Liver (tissue), 9 donors: ENCODE measurements around the gene ARHGAP28. TPM values are rescaled to one million over a fixed set of nuclear protein-coding genes. Genes with fewer than 3 reads are reported as not detected.

Experiments used
- DNase-seq: peaks from one replicate; pipeline ENCODE4 v3.0.0-alpha.2; 2017; ENCODE audit warnings: low spot score
- H3K27ac ChIP-seq, 2 donors: one replicate each; pipeline ENCODE4 v1.7.0; 2013; ENCODE audit warnings: inconsistent platforms in 2 of 2, low read length in 2 of 2, control low read depth in 1 of 2, low read depth in 1 of 2, mild to moderate bottlenecking in 1 of 2
- H3K27me3 ChIP-seq, 4 donors: one replicate each; pipeline versions ENCODE4 v1.6.1 to v1.7.0; 2013; ENCODE audit warnings: low read length in 3 of 4, inconsistent platforms in 1 of 4, mild to moderate bottlenecking in 1 of 4, moderate library complexity in 1 of 4; ENCODE audit not compliant: control insufficient read depth in 4 of 4, insufficient read depth in 4 of 4
- H3K36me3 ChIP-seq, 4 donors: one replicate each; pipeline versions ENCODE4 v1.6.1 to v1.7.0; 2013; ENCODE audit warnings: low read length in 3 of 4, mild to moderate bottlenecking in 3 of 4, low read depth in 1 of 4, moderate library complexity in 1 of 4; ENCODE audit not compliant: control insufficient read depth in 4 of 4, insufficient read depth in 3 of 4
- H3K4me1 ChIP-seq, 4 donors: one replicate each; pipeline versions ENCODE4 v1.6.1 to v1.7.0; 2013; ENCODE audit warnings: low read length in 3 of 4, mild to moderate bottlenecking in 3 of 4, moderate library complexity in 1 of 4; ENCODE audit not compliant: control insufficient read depth in 4 of 4, insufficient read depth in 4 of 4
- H3K4me3 ChIP-seq, 3 donors: one replicate each; pipeline versions ENCODE4 v1.6.1 to v1.7.0; 2013; ENCODE audit warnings: low read length in 3 of 3, control low read depth in 1 of 3, low read depth in 1 of 3, mild to moderate bottlenecking in 1 of 3
- H3K9ac ChIP-seq, 2 donors: one replicate each; pipeline ENCODE4 v1.7.0; 2013; ENCODE audit warnings: low read length in 2 of 2, mild to moderate bottlenecking in 2 of 2, moderate library complexity in 2 of 2, control low read depth in 1 of 2, low read depth in 1 of 2
- H3K9me3 ChIP-seq, 4 donors: one replicate each; pipeline versions ENCODE4 v1.6.1 to v1.7.0; 2013; ENCODE audit warnings: low read length in 3 of 4; ENCODE audit not compliant: control insufficient read depth in 4 of 4
- ATF3 ChIP-seq: IDR thresholded peaks from 2 replicates; pipeline ENCODE4 v1.6.1; 2016; ENCODE audit warnings: antibody characterized with exemption
- CTCF ChIP-seq: fragments of 150-350 bp; IDR thresholded peaks from 2 replicates; pipeline ENCODE4 v1.5.1; 2017; ENCODE audit warnings: improper control_type of control experiment, low read depth, low read length; ENCODE audit not compliant: missing input control
- EGR1 ChIP-seq, 2 donors: IDR thresholded peaks; 2 replicates each; pipeline ENCODE4 v1.6.1; 2016 to 2018; ENCODE audit warnings: antibody characterized with exemption in 2 of 2, low read depth in 2 of 2
- FOXA1 ChIP-seq: IDR thresholded peaks from 2 replicates; pipeline ENCODE4 v1.6.1; 2016; ENCODE audit warnings: antibody characterized with exemption
- FOXA2 ChIP-seq: IDR thresholded peaks from 2 replicates; pipeline ENCODE4 v1.6.1; 2016; ENCODE audit warnings: antibody characterized with exemption
- GABPA ChIP-seq, 2 donors: IDR thresholded peaks in 1 of 2; conservative IDR thresholded peaks in 1 of 2; 2 replicates each; pipeline ENCODE4 v1.6.1; 2016; ENCODE audit warnings: antibody characterized with exemption in 2 of 2, mild to moderate bottlenecking in 1 of 2, moderate library complexity in 1 of 2
- HNF4A ChIP-seq, 2 donors: conservative IDR thresholded peaks; 2 replicates each; pipeline ENCODE4 v1.6.1; 2016; ENCODE audit warnings: antibody characterized with exemption in 2 of 2, mild to moderate bottlenecking in 2 of 2
- JUND ChIP-seq, 2 donors: IDR thresholded peaks; 2 replicates each; pipeline ENCODE4 v1.6.1; 2016; ENCODE audit warnings: antibody characterized with exemption in 2 of 2
- MAX ChIP-seq: IDR thresholded peaks from 2 replicates; pipeline ENCODE4 v1.6.1; 2016; ENCODE audit warnings: antibody characterized with exemption
- NR2F2 ChIP-seq: IDR thresholded peaks from 2 replicates; pipeline ENCODE4 v1.6.1; 2016; ENCODE audit warnings: antibody characterized with exemption
- RAD21 ChIP-seq, 2 donors: IDR thresholded peaks; 2 replicates each; pipeline ENCODE4 v1.6.1; 2016; ENCODE audit warnings: antibody characterized with exemption in 2 of 2, mild to moderate bottlenecking in 2 of 2
- REST ChIP-seq: IDR thresholded peaks from 2 replicates; pipeline ENCODE4 v1.6.1; 2016; ENCODE audit warnings: antibody characterized with exemption, mild to moderate bottlenecking
- RXRA ChIP-seq, 2 donors: IDR thresholded peaks; 2 replicates each; pipeline ENCODE4 v1.6.1; 2017 to 2018; ENCODE audit warnings: antibody characterized with exemption in 2 of 2, mild to moderate bottlenecking in 1 of 2
- TAF1 ChIP-seq: conservative IDR thresholded peaks from 2 replicates; pipeline ENCODE4 v1.6.1; 2016; ENCODE audit warnings: antibody characterized with exemption, mild to moderate bottlenecking
- YY1 ChIP-seq: IDR thresholded peaks from 2 replicates; pipeline ENCODE4 v1.6.1; 2016; ENCODE audit warnings: antibody characterized with exemption, mild to moderate bottlenecking
- ZBTB33 ChIP-seq: IDR thresholded peaks from 2 replicates; pipeline ENCODE4 v1.6.1; 2016; ENCODE audit warnings: antibody characterized with exemption
- WGBS: extraction: QIAGEN DNeasy Blood & Tissue Kit; methylation state at CpG from one replicate; pipeline ENCODE4 v1.1.7; 2013; 5-methylcytosine and 5-hydroxymethylcytosine counted together
- polyA plus RNA-seq, 2 donors: library from polyadenylated mRNA; stranded (reverse) in 1 of 2; unstranded in 1 of 2; fragments of 200-250 nt in 1 of 2; fragments of >200 nt in 1 of 2; fragmentation: Nextera tagmentation in 1 of 2; extraction: Ambion mirVana in 1 of 2; gene quantifications; one replicate each; pipeline versions ENCODE4 v1.2.1 to v1.2.3, GENCODE V29; 2013 to 2015
- total RNA-seq, 2 donors: library from RNA; depleted of rRNA; stranded (reverse); fragments of >200 nt; gene quantifications; one replicate each; pipeline ENCODE4 v1.2.3, GENCODE V29; 2014
- donor health status: healthy.
- donor health status: healthy.
- donor health status: healthy.
- donor health status: healthy.
- donor health status: healthy.

The ARHGAP28 gene
- total and polyA plus RNA-seq, 4 donors = 0.14 to 2.1 (median 0.69) TPM

- no peak for TF ChIP-seq REST
- TF ChIP-seq JUND (IDR thresholded peaks at IDR 0.05) = no peak
- no peak for TF ChIP-seq TAF1
- no peak for TF ChIP-seq EGR1 (IDR thresholded peaks at IDR 0.05; ENCODE audit: low read depth in 2 of 2)
- no peak for TF ChIP-seq HNF4A (conservative IDR thresholded peaks at IDR 0.05)
- no peak for TF ChIP-seq FOXA1
Measured at GRCh38 chr18:6886797-6887330, 157.3 kb downstream of the ARHGAP28 start (continued).

GRCh38 chr18:6891788-6892187, 162.3 kb downstream of the ARHGAP28 start:
- Histone ChIP-seq H3K4me3 (no peak overlapping the region), H3K9me3 (no peaks in the 10 kb centered on the region), H3K36me3 (no peaks in the 10 kb centered on the region), H3K9ac (no peak overlapping the region), H3K4me1 (no peaks in the 10 kb centered on the region), H3K27ac (no peak overlapping the region), H3K27me3 (no peaks in the 10 kb centered on the region)
- WGBS = 94% methylated on average over 3 of the region's 3 CpGs
- no peak for DNase-seq
- TF ChIP-seq JUND (IDR thresholded peaks at IDR 0.05) (no peak), TAF1 (no peak), GABPA (IDR thresholded peaks at IDR 0.05 in 1 of 2, conservative IDR thresholded peaks at IDR 0.05 in 1 of 2) (no peak), ATF3 (no peak), RXRA (IDR thresholded peaks at IDR 0.05) (no peak), RAD21 (IDR thresholded peaks at IDR 0.05) (no peak), FOXA2 (no peak), EGR1 (IDR thresholded peaks at IDR 0.05; ENCODE audit: low read depth in 2 of 2) (no peak), NR2F2 (no peak), REST (no peak)

GRCh38 chr18:6901286-6901926, 171.9 kb downstream of the ARHGAP28 start:
- Histone ChIP-seq H3K36me3 (no peaks in the 10 kb centered on the region), H3K4me1 (peaks cover 0 to 5% (median 3%) of the 10 kb centered on the region in 4 donors), H3K9ac (no peak overlapping the region), H3K27me3 (no peaks in the 10 kb centered on the region), H3K27ac (no peak overlapping the region), H3K4me3 (no peak overlapping the region), H3K9me3 (peaks cover 0 to 2% (median 0%) of the 10 kb centered on the region in 4 donors)
- WGBS = 46% methylated on average over 3 of the region's 3 CpGs
- no peak for DNase-seq
- TF ChIP-seq YY1 = peak; percentile 40
- TF ChIP-seq MAX = peak; percentile 5
- peak; percentile 63 to 68 for TF ChIP-seq HNF4A (conservative IDR thresholded peaks at IDR 0.05)
- TF ChIP-seq TAF1 = no peak
- TF ChIP-seq RAD21 (IDR thresholded peaks at IDR 0.05) = no peak
- TF ChIP-seq CTCF = no peak
- TF ChIP-seq FOXA1 = no peak
- peak in 1 of 2 donors; percentile 46 for TF ChIP-seq RXRA (IDR thresholded peaks at IDR 0.05)
- peak; percentile 88 for TF ChIP-seq ATF3
- TF ChIP-seq ZBTB33 = no peak
- TF ChIP-seq NR2F2 = no peak
- TF ChIP-seq EGR1 (IDR thresholded peaks at IDR 0.05; ENCODE audit: low read depth in 2 of 2) = no peak
